Measurements from ENCODE around the gene KLHL22.
"Not testable (repeated sequence)": the region's sequence is repeated elsewhere in the genome, so short reads cannot be mapped to it uniquely, and the experiment has no call there.

KLHL22 gene

DNA sequence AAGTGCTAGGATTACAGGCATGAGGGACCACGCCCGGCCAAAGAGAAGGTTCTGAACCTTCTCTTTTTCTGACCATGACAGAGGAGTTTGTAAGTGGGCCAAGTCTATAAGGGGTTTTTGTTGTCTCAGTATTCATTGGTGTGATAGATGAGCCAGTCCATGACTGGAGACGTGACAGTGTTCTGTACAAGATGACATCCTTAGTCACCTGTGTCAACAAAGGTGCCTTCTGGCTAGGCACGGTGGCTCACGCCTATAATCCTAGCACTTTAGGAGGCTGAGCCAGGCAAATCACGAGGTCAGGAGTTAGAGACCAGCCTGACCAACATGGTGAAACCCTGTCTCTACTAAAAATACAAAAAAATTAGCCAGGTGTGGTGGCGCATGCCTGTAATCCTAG, 4.2 kb upstream of the KLHL22 start:
- DNase-seq, result no peak

- DNase-seq, result no peak
Observed at GRCh38 chr22:20498913-20499312, 3.3 kb upstream of the KLHL22 start.

- DNase-seq, result no peak
Observed at GRCh38 chr22:20497426-20497825, 1.8 kb upstream of the KLHL22 start.

DNA sequence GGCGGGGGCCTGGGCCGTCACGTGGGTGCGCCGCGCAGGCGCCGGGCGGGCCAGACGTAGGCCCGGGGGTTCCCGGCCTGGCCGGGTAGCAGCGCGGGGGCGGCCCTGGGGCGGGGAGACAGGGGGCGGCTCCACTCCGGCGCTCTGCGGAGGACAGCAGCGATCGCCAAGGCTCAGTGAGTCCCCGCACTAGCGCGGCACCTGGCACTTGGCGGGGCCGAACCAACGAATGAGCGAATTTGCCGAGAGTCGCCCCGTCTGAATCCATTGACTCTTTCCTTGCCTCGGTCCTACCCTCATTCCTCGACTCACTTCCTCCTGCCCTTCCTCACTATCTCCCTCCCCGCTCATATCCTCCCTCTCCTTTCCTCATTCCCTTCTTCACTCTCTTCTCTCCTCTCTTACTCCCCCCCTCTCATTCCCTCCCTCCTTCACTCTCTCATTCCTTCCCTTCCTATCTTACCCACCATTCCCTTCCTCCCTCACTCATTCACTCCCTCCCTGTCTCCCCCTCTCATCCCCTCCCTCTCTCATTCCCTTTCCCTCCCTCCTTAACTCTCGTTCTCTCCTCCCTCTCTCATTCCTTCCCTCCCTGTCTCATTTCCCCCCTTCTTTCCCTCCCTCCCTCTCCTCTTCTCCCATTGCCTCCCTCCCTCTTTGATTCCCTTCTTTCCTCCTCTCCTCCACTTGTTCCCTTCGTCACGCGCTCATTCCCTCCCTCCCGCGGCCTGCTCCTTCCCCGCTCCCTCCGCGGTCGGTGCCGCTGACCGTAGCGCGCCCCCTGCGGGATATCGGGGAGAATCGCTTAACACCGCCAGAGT, 476 bp upstream of the KLHL22 start:
- DNase-seq, result peak; percentile 93

DNA sequence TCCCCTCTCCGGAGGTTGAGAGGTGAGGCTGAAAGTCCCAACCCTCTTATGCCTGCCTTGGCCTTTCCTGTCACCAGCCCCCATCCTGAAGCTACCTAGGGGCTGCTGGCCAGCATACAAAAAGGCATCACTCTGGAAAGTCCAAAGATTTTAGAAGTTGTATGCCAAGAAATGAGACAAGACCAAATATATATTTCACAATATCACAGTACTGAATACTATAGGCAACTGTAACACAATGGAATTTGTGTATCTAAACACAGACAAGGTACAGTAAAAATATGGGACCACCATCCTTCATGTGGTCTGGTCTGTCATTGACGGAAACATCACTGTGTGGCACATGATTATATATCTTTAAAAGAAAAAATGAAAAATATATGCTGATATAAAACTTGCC, 4.2 kb downstream of the KLHL22 start:
- no peak for DNase-seq

DNA sequence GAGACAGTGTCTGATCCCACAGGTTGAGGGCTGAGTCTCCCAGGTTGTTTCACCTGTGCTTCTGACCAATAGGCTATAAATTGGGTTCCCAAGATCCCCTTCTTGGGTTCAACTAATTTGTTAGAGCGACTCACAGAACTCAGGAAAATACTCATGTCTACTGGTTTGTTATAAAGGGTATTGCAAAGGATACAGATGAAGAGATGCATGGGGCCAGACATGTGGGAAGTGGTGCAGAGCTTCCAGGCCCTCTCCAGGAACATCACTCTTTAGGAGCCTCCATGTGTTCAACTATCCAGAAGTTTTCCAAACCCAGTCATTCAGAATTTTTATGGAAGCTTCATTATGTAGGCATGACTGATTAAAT, 4.7 kb downstream of the KLHL22 start:
- DNase-seq, result no peak

GRCh38 chr22:20490183-20490940, 5.2 kb downstream of the KLHL22 start:
- no peak for DNase-seq

DNA sequence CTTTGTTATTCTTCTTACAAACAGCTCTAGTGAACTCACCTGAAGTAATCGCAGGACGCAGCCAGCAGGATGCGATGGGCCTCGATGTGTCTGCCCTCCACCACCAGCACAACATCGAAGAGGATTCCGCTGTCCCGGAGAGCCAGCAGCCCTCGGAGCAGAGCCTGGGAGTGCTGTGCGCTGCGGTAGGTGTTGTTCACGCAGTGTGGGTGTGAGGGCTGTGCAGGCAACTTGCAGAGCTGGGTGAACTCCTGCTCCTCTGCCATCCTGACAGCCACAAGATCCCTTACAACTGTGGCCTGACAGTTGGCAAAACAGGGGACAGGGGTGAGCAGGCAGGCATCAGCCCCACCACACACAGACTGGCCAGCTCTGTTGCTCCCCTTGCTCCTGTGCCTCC, 6.6 kb downstream of the KLHL22 start:
- DNase-seq, result no peak

DNA sequence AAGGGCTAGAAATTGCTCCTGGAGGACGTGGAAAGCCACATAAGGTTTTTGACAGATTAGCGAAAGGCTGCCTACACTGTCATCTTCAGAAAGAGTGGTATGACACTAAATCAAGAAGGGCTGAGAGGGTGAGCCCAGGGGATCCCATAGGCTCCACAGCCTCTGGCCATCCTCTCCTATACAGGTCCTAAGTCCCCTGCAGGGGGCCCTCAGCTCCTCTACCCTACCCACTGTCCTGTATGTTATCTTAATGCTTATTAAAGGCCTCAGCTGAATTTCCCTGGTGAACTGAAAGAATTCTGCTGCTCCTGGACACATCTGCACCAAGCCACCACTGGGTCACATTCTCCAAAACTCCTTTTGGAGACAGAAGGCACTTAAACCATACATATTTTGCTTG, 7.9 kb downstream of the KLHL22 start:
- no peak for DNase-seq

GRCh38 chr22:20486229-20486628, 9.4 kb downstream of the KLHL22 start:
- DNase-seq, result no peak

- DNase-seq, result no peak
Observed at GRCh38 chr22:20484948-20485683, 10.5 kb downstream of the KLHL22 start.

DNA sequence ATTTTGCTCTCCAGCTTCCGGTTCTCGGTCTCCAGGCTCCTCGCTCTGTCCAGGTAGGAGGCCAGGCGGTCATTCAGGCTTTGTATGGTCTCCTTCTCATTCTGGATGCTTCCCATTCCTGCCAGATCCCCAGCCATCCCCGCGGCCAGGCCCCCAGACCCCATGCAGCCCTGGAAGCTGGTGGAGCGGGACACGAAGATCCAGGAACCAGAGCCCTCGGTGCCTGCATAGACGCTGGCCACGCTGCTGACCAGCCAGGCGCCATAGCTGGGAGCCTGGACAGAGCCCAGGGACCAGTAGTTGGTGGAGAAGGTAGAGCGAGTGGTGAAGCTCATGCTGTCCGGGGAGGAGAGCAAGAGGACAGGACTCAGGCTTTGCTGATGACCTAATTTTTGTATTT, 11.8 kb downstream of the KLHL22 start:
- no peak for DNase-seq

DNA sequence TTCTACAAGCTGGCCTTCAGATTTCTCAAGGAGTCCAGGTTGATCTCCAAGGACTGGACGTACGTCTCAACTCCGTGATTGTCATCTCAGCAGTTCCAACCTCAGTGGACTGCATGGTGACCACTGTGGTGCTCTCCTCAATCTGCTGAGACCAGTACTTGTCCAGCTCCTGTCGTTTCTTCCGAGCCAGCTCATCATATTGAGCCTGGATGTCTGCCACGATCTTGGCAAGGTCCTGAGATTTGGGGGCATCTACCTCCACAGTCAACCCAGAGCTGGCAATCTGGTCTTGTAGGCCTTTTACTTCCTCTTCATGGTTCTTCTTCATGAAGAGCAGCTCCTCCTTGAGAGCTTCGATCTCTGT, 12.5 kb downstream of the KLHL22 start:
- DNase-seq, result not testable (repeated sequence)

DNA sequence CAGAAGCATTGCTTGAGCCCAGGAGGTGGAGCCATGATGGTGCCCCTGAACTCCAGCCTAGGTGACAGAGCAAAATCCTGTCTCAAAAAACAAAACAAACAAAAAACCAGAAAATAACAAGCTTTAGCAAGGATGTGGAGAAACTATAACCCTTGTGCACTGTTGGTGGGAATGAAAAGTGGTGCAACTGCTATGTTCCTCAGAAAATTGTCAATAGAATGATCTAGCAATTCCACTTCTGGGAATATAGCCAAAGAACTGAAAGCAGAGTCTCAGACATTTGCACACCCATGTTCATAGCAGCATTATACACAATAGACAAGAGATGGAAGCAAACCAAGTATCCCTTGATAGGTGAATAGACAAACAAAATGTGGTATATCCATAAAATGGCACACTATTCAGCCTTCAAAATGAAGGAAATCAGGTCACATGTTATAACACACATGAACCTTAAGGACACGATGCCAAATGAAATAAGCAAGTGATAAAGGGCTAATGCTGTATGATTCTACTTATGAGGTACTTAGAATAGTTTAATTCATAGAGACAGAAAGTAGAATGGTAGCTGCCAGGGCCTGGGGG, 15.9 kb downstream of the KLHL22 start:
- DNase-seq, result no peak

GRCh38 chr22:20478059-20478458, 17.5 kb downstream of the KLHL22 start:
- DNase-seq, result not testable (repeated sequence)

DNA sequence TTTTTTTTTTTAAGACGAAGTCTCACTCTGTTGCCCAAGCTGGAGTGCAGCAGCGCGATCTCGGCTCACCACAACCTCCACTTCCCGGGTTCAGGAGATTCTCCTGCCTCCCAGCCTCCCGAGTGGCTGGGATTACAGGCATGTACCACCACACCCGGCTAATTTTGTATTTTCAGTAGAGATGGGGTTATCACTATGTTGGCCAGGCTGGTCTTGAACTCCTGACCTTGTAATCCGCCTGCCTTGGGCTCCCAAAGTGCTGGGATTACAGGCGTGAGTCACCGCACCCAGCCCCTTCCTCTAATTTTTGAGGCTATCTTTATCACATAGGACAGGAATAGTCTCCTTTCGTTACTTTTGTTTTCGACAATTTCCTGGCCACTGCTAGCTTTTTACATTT, 20.0 kb downstream of the KLHL22 start:
- not testable (repeated sequence) for DNase-seq

GRCh38 chr22:20475115-20475436, 20.5 kb downstream of the KLHL22 start:
- no peak for DNase-seq

GRCh38 chr22:20472629-20473442, 22.8 kb downstream of the KLHL22 start:
- DNase-seq, result no peak

- no peak for DNase-seq
Observed at GRCh38 chr22:20471126-20471833, 24.3 kb downstream of the KLHL22 start.

- DNase-seq, result not testable (repeated sequence)
Observed at GRCh38 chr22:20470525-20470924, 25.1 kb downstream of the KLHL22 start.

- no peak for DNase-seq
Observed at GRCh38 chr22:20469110-20469868, 26.3 kb downstream of the KLHL22 start.
